ENCODE data around the gene NEK7.
"Not testable (repeated sequence)": the region's sequence is repeated elsewhere in the genome, so short reads cannot be mapped to it uniquely, and the experiment has no call there.

DNA sequence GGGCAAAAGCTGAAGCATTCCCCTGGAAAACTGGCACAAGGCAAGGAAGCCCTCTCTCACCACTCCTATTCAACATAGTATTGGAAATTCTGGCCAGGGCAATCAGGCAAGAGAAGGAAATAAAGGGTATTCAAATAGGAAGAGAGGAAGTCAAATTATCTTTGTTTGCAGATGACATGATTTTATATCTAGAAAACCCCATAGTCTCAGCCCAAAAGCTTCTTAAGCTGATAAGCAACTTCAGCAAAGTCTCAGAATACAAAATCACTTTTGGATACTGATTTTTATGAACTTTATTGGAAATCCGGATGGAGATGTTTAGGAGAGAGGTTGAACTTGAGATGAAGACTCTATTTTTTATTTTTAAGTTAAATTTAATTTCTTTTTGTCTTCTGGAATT lies 37.1 kb downstream of the NEK7 start:
- not testable (repeated sequence) for TF ChIP-seq ZNF586 (CRISPR knock-in tag; conservative IDR thresholded peaks at IDR 0.05); REST (IDR thresholded peaks at IDR 0.05; ENCODE audit: borderline replicate concordance); REST (CRISPR knock-in tag; IDR thresholded peaks at IDR 0.05; ENCODE audit: low read depth); POLR2A (conservative IDR thresholded peaks at IDR 0.05); GABPA (tag; conservative IDR thresholded peaks at IDR 0.05; ENCODE audit: low read depth); POLR2AphosphoS5 (IDR thresholded peaks at IDR 0.05; ENCODE audit: control insufficient read depth, insufficient read depth, low read depth, low read length); CEBPB (tag; IDR thresholded peaks at IDR 0.05); NR2C2 (CRISPR knock-in tag; IDR thresholded peaks at IDR 0.05); NR2C2 (tag; IDR thresholded peaks at IDR 0.05); NFE2L1 (tag; IDR thresholded peaks at IDR 0.05; ENCODE audit: borderline replicate concordance, low read depth); ATF2 (CRISPR knock-in tag; IDR thresholded peaks at IDR 0.05); ZNF717 (CRISPR knock-in tag; IDR thresholded peaks at IDR 0.05); SMAD1 (IDR thresholded peaks at IDR 0.05; ENCODE audit: low read depth, low read length, partially characterized antibody)
- TF ChIP-seq, protein P1, sequence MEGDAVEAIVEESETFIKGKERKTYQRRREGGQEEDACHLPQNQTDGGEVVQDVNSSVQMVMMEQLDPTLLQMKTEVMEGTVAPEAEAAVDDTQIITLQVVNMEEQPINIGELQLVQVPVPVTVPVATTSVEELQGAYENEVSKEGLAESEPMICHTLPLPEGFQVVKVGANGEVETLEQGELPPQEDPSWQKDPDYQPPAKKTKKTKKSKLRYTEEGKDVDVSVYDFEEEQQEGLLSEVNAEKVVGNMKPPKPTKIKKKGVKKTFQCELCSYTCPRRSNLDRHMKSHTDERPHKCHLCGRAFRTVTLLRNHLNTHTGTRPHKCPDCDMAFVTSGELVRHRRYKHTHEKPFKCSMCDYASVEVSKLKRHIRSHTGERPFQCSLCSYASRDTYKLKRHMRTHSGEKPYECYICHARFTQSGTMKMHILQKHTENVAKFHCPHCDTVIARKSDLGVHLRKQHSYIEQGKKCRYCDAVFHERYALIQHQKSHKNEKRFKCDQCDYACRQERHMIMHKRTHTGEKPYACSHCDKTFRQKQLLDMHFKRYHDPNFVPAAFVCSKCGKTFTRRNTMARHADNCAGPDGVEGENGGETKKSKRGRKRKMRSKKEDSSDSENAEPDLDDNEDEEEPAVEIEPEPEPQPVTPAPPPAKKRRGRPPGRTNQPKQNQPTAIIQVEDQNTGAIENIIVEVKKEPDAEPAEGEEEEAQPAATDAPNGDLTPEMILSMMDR (IDR thresholded peaks at IDR 0.05 in 2 of 3, conservative IDR thresholded peaks at IDR 0.05 in 1 of 3; ENCODE audit: insufficient read depth in 2 of 3, low read depth in 1 of 3, low read length in 3 of 3) = not testable (repeated sequence)
